Calu3 (cell line): ENCODE data around the gene KDM2A. TPM values are rescaled to one million over a fixed set of nuclear protein-coding genes. Genes with fewer than 3 reads are reported as not detected.

Experiments
- BruUV-seq: library from RNA; stranded (reverse); fragments of 400-500 nt; replicated peaks from 2 replicates; lab custom pipeline; 2021; lab: Mats Ljungman, UMichigan
- CTCF ChIA-PET: fragments of 300-600 bp; sonication (Branson Sonifier 250); formaldehyde crosslinking; loops from one replicate; lab custom pipeline; 2022; ENCODE audit warnings: antibody characterized with exemption; lab: Charles Lee
- DNase-seq: peaks from one replicate; pipeline ENCODE4 v3.0.0; 2022
- H3K27ac Mint-ChIP-seq: one replicate; pipeline ENCODE4 v1.8.0; 2022; ENCODE audit warnings: mixed read lengths; ENCODE audit not compliant: unreplicated experiment
- H3K27me3 Mint-ChIP-seq: one replicate; pipeline ENCODE4 v1.8.0; 2022; ENCODE audit warnings: mixed read lengths; ENCODE audit not compliant: unreplicated experiment
- H3K36me3 Mint-ChIP-seq: one replicate; pipeline ENCODE4 v1.8.0; 2022; ENCODE audit warnings: mild to moderate bottlenecking, moderate library complexity, mixed read lengths; ENCODE audit not compliant: insufficient read depth, unreplicated experiment
- H3K4me1 Mint-ChIP-seq: one replicate; pipeline ENCODE4 v1.8.0; 2022; ENCODE audit warnings: mild to moderate bottlenecking, low read depth, mixed read lengths; ENCODE audit not compliant: unreplicated experiment
- H3K4me3 Mint-ChIP-seq: one replicate; pipeline ENCODE4 v1.8.0; 2022; ENCODE audit warnings: mild to moderate bottlenecking, low read depth, moderate library complexity, mixed read lengths; ENCODE audit not compliant: unreplicated experiment
- H3K9me3 Mint-ChIP-seq: one replicate; pipeline ENCODE4 v1.8.0; 2022; ENCODE audit warnings: low read depth, mixed read lengths; ENCODE audit not compliant: unreplicated experiment
- intact Hi-C: fragments of 100-400 bp; cut with micrococcal nuclease; formaldehyde crosslinking; loops from one replicate; pipeline ENCODE4 v1.10.0; 2022; ENCODE audit not compliant: unreplicated experiment
- total RNA-seq: library from RNA; stranded (reverse); gene quantifications from 2 replicates; pipeline ENCODE4 v1.2.3, GENCODE V29; 2022
- TF ChIP-seq, protein P1 (sequence below): fragments of 200-600 bp; IDR thresholded peaks from one replicate; pipeline ENCODE4 v1.8.0; 2022; ENCODE audit warnings: antibody characterized with exemption; ENCODE audit not compliant: unreplicated experiment

KDM2A gene
- total RNA-seq, 1 experiment from 2014 or later, result 73.2 TPM

DNA sequence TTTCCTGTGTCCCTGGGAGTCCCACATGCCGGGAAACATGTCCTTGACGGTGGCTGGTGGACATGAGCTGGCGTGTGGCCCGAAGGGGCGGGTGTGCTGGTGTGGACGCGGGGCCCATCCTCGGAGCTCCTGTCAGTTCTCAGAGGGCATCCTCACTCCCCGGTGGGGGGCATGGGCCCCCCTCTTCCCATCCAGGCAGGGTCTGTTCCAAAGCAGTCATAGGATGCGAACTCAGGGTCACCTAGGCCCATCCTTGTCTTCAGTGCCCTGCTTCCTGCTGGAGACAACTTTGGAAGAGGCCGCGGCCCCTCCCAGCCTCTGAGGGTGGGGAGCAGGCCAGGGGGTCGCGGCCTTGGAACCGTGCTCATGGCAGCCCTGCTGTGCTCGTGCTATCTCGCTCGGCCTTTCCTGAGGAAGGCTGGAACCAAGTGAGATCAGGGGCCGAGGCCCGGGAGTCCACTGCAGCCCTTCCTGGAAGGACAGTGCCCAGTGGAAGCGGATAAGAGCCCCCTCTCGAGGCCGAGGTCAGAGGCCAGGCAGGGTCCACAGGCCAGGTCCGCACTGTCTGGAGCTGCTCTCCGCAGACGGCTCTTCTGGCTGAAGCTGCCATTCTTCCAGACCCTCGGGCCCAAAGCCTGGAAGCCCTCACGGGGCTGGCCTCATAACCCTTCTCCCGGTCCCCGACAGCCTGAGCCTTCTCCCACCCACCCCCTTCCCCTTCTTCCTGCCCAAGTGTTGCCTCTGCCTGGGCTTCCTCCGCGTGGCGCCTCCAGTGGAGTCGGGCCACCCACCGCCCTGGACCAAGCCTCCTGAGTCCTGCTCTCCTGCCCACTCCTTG, 155.9 kb downstream of the KDM2A start:
- BruUV-seq, result no TSS peak
- Mint-ChIP-seq H3K27me3 (no peaks in the 10 kb centered on the region), H3K4me3 (no peak overlapping the region), H3K27ac (no peak overlapping the region), H3K9me3 (no peaks in the 10 kb centered on the region), H3K36me3 (peaks cover 44% of the 10 kb centered on the region), H3K4me1 (peaks cover 9% of the 10 kb centered on the region)
- CTCF ChIA-PET, result interaction anchor here (0.6 kb wide), 1 partner anchor 678 kb away, joined by 3 read pairs; no protein-coding TSS in a partner anchor
- TF ChIP-seq, protein P1, sequence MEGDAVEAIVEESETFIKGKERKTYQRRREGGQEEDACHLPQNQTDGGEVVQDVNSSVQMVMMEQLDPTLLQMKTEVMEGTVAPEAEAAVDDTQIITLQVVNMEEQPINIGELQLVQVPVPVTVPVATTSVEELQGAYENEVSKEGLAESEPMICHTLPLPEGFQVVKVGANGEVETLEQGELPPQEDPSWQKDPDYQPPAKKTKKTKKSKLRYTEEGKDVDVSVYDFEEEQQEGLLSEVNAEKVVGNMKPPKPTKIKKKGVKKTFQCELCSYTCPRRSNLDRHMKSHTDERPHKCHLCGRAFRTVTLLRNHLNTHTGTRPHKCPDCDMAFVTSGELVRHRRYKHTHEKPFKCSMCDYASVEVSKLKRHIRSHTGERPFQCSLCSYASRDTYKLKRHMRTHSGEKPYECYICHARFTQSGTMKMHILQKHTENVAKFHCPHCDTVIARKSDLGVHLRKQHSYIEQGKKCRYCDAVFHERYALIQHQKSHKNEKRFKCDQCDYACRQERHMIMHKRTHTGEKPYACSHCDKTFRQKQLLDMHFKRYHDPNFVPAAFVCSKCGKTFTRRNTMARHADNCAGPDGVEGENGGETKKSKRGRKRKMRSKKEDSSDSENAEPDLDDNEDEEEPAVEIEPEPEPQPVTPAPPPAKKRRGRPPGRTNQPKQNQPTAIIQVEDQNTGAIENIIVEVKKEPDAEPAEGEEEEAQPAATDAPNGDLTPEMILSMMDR, result no peak
- no peak for DNase-seq
- intact Hi-C loops, result no loop called here

DNA sequence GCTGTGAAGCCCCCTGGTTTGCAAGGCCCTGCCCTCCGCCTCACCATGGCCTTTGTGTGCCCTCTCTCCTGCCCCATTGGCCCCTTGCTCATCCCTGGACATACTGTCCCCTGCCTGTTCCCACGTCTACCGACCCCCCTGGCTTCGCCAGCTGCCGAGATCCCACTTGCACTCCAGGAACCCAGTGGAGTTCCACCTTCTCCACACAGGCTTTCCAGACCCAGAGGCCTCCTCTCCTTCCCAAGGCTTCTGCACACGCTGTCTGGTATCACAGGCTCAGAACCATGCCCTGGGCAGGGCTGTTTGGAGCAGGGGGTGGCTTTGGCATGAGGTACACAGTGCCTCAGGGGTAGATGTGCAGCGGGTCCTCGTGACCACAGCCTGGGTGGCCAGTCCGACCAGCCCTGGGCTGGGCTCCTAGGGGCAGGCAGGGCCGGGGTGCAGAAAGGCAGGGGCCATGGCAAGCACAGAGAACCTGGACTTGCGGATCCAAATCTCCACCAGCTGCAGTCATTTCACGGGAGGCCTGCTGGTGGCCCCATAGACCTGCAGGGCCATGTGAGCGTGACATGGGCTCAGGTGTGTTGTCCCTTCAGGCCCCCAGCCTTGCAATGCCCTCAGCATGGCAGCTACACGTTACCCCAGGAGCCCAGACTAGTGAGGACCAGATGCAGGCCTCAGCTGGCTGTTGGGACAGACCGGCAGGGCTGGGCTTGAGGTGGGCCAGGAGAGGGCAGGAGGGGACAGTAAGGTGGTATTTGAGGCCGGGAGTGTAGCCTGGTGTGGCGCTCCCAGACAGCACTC, 156.7 kb downstream of the KDM2A start:
- CTCF ChIA-PET, result interaction anchor here (0.6 kb wide), 1 partner anchor 679 kb away, joined by 3 read pairs; no protein-coding TSS in a partner anchor
- DNase-seq, result no peak
- intact Hi-C loops, result no loop called here
- H3K9me3 Mint-ChIP-seq, result no peaks in the 10 kb centered on the region
- peaks cover 1% of the 10 kb centered on the region for H3K4me1 Mint-ChIP-seq
- H3K4me3 Mint-ChIP-seq, result no peak overlapping the region
- no peaks in the 10 kb centered on the region for H3K27me3 Mint-ChIP-seq
- TF ChIP-seq, protein P1, result no peak
- no TSS peak for BruUV-seq
- no peak overlapping the region for H3K27ac Mint-ChIP-seq
- peaks cover 47% of the 10 kb centered on the region for H3K36me3 Mint-ChIP-seq

DNA sequence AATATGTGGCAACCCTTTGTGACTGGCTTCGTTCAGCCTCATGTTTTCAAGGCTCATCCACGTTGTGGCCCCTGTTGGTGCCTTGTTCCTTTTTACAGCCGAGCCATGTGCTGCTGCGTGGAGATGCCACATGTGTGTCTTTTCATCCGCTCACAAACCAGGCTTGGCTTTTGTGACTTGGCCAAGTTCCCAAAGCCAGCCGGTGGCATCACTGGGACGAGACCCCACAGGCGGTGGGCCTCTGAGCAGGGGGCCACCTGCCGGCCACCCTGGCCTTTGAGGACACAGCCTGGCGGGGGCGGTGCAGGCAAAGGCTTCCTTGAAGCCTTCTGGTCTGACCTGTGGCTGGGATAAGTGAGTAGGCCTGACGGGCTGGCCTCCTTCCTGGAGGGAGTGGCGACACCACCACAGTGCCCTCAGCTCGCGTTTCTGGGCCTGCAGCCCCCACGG, 157.7 kb downstream of the KDM2A start:
- no TSS peak for BruUV-seq
- Mint-ChIP-seq H3K4me1 (no peaks in the 10 kb centered on the region), H3K4me3 (no peak overlapping the region), H3K27me3 (no peaks in the 10 kb centered on the region), H3K27ac (no peak overlapping the region), H3K36me3 (peaks cover 45% of the 10 kb centered on the region), H3K9me3 (no peaks in the 10 kb centered on the region)
- CTCF ChIA-PET, result no interaction called here
- no peak for DNase-seq
- TF ChIP-seq, protein P1, result no peak
- intact Hi-C loops, result no loop called here

DNA sequence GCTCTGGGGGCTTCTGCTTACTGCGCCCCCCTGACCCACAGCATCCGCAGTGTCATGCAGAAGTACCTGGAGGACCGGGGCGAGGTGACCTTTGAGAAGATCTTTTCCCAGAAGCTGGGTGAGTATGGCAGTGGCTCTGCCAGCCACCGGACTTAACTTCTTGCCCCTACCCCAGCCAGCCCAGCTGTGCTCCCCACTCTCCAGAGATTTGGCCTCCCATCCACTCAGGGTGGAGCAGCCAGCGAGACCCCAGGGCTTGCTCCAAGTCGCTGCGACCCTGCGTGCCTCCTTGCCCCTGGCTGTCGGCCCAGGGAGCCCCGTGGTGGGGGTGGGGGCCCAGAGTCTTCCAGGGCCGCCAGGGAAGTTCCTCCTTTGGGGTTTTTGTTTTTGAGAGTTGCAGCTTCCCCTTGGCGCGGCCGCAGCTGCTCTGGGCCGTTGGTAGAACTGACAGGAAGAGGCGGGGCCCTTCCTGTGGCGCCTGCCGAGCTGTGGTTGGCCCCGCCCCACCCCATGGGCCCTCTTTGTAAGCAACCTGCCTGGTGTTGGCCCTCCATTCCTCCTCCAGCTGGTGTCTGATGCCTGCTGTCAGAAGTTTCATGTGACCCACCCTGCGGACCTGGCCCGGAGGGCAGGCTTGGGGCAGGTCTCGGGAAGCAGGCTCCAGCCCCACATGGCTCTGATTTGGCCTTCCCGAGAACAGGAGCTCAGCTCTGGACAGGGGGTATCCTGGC, 158.3 kb downstream of the KDM2A start:
- H3K27ac Mint-ChIP-seq, result no peak overlapping the region

More for the DNA sequence above, 158.3 kb downstream of the KDM2A start:
- Mint-ChIP-seq H3K9me3 (no peaks in the 10 kb centered on the region), H3K27me3 (no peaks in the 10 kb centered on the region), H3K4me3 (no peak overlapping the region), H3K36me3 (peaks cover 46% of the 10 kb centered on the region), H3K4me1 (no peaks in the 10 kb centered on the region)
- intact Hi-C loops, result no loop called here
- CTCF ChIA-PET, result no interaction called here
- no peak for DNase-seq
- TF ChIP-seq, protein P1, result no peak
- no TSS peak for BruUV-seq
